Mucosa of stomach (tissue), 1 donor: ENCODE results near the gene NOMO2.
"Not testable (repeated sequence)": the region's sequence is repeated elsewhere in the genome, so short reads cannot be mapped to it uniquely, and the experiment has no call there.

Experiments
- H3K27me3 ChIP-seq: one replicate; pipeline ENCODE4 v1.7.0; 2013; ENCODE audit warnings: mild to moderate bottlenecking, low read length; ENCODE audit not compliant: control insufficient read depth, insufficient read depth
- H3K36me3 ChIP-seq: one replicate; pipeline ENCODE4 v1.7.0; 2013; ENCODE audit warnings: low read length; ENCODE audit not compliant: control insufficient read depth, insufficient read depth
- H3K4me1 ChIP-seq: one replicate; pipeline ENCODE4 v1.7.0; 2013; ENCODE audit warnings: mild to moderate bottlenecking, low read length; ENCODE audit not compliant: control insufficient read depth, insufficient read depth
- H3K4me3 ChIP-seq: one replicate; pipeline ENCODE4 v1.7.0; 2013; ENCODE audit warnings: low read length
- H3K9ac ChIP-seq: one replicate; pipeline ENCODE4 v1.7.0; 2013; ENCODE audit warnings: mild to moderate bottlenecking, low read length, moderate library complexity
- H3K9me3 ChIP-seq: one replicate; pipeline ENCODE4 v1.7.0; 2013; ENCODE audit warnings: mild to moderate bottlenecking, low read length, moderate library complexity; ENCODE audit not compliant: control insufficient read depth
- donor health status: Pancreatic carcinoma.

Gene NOMO2

DNA sequence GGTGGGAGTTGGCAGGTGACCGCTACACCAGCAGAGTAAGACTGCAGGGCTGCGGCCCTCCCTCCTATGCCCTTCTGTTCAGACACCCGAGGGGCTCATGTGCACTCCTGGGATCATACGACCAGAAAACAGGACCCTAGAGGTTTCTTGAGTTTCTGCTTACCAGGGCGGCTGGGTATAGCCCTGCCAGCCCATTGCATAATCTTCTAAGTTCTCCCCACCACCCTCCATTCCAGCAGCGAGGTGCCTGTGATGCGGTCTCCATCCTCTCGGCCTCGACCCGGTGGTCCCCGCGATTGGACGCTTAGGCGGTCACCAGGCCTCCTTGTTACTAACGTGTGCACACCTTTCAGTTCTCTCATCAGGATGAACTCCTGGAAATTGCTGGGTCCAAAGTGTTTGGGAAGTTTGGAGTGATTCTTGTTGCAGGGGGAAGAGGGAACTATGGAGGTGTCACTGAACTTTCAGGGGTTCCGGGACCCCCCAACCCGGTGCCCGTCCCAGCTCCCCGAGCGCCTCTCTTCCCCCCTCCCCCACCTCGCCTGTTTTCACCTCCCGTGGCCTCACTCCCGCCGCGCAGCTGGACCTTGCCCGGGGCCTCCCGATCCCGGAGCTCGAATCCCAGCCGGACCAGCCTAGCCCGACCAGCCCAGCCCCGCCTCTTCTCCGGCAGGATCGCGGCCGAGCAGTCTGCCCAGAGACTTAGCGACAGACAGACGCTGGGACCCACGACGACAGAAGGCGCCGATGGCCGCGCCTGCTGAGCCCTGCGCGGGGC, 8.8 kb upstream of the NOMO2 start:
- H3K36me3 ChIP-seq, H3K4me3 ChIP-seq, H3K9me3 ChIP-seq, H3K27me3 ChIP-seq, H3K4me1 ChIP-seq, H3K9ac ChIP-seq: not testable (repeated sequence)

DNA sequence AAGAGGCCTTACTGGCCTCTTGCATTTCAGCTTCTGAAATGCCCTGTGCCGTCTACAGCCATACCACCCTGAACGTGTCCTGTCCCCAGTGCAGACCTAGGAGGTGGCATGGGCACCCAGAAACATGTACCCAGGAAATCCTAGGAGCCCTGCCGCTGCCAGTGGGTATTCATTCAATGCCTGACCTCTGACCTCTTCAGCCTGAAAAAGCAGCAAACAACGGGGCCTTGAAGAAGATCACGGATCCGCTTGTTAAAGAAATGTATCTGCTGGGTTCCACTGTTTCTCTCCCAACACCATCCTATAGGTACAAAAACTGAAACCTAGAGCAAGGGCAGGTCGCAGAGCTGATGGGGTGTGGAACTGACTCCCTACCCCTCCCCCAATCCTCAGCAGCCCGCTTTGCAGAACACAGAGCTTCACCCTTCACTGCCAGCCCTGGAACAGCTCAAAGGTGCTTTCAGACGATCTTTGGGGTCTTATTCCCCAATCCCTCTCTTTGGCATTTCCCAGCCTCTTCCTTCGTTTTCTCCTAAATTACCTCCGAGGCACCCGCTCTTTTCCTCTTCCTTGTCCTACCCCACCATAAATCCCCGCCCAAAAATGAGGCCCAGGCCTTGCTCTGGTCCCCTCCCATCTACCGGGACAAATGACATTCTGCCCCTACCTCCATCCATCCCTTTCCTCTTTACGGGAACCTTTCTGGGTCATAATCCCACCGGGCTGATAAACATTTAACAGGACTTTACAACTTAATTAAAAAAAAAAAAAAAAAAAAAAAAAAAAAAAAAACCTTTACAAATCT, 1.3 kb downstream of the NOMO2 start:
- H3K36me3 ChIP-seq, H3K9me3 ChIP-seq, H3K9ac ChIP-seq, H3K27me3 ChIP-seq, H3K4me3 ChIP-seq, H3K4me1 ChIP-seq: not testable (repeated sequence)

DNA sequence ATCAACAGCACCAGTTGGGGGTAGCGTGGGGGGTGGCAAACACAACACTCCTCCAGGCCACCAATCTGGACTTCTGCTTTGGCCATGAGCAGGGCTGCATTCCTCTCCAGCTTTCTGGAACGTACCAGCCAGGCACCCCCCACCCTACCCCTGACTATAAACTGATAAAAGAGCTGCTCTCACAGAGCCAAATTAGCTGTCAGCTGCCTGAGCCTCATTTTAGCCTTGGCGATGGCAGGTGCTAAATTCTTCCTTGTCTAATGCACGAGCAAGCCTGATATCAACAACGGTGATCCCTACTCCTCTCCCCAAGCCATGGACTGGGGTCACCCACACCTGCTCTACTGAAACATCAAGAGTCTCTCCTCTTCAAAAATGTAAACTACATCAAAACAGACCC, 8.2 kb downstream of the NOMO2 start:
- H3K9ac ChIP-seq, H3K36me3 ChIP-seq, H3K9me3 ChIP-seq, H3K4me1 ChIP-seq, H3K4me3 ChIP-seq, H3K27me3 ChIP-seq: not testable (repeated sequence)

DNA sequence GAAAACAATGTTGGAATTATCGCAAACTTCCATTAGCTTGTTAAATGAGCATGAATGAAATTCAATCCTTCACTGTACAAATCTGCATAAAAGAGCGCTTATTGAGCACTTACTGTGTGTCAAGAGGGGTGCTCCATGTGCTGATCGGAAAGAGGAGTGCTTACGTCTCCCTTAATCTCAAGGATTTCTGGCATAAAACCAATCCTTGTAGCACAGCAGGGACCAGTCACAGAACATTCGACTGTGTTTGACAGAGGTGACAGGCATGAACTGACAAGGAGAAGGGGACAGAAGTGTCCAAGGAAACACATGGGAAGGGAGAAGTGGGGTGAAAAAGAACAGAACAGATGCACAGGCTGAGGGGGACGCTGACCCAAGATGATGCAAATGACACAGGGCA, 14.5 kb downstream of the NOMO2 start:
- not testable (repeated sequence) for H3K4me3 ChIP-seq, H3K36me3 ChIP-seq, H3K4me1 ChIP-seq, H3K27me3 ChIP-seq, H3K9me3 ChIP-seq, H3K9ac ChIP-seq

DNA sequence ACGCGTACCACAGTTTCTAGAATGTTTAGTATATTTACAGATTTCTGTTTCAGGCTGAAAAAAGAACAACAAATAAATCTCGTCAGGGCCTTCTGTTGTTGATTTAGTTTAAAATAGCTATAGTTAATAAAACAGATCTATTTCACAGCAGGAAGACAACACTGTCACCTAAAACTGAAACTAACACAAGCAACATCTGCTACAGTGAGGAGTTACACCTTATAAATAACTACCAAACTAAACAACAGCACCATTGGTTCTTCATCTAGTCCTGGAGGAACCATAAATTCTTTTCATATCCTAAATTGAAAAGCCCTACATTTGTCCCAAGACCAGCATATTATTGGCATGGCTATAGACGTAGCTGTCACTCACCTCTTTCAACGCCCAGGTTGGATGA, 15.0 kb downstream of the NOMO2 start:
- not testable (repeated sequence) for H3K9me3 ChIP-seq, H3K4me1 ChIP-seq, H3K9ac ChIP-seq, H3K27me3 ChIP-seq, H3K4me3 ChIP-seq, H3K36me3 ChIP-seq

DNA sequence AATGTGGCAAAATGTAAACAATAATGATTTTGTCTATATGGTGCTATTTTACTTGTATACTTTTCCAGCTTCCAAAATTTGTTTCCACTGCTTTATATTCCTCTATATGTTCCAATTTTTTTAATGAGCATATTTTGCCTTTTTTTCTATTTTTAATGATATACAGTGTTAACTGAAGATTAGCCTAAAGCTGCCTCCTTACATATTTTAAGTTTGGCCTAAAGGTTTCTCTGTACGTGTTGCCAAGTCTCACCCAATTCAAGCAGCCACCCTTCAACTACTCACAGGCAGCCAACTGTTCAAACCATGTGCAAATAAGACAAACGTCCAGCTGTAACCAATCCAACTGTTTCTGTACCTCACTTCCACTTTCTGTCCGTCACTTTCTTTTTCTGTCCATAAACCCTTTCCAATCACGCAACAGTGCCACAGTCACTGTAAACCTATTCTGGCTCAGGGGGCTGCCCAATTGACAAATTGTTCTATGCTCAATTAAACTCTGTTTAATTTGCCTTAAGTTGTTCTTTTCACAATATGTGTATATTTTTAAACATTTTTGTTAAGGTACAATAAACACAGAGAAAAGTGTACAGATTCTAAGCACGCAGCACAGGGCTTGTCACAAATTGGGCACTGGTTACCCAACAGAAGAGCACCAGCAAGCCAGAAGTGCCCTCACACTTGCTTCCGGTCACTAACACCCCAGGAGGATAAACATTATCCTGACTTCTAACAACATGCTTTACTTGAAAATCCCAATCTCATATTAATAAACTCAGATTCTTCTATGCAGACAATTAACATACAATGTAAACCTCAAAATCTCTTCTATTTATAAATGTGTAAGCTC, 17.4 kb downstream of the NOMO2 start:
- H3K4me1 ChIP-seq, H3K27me3 ChIP-seq, H3K36me3 ChIP-seq, H3K9me3 ChIP-seq, H3K4me3 ChIP-seq, H3K9ac ChIP-seq: not testable (repeated sequence)

DNA sequence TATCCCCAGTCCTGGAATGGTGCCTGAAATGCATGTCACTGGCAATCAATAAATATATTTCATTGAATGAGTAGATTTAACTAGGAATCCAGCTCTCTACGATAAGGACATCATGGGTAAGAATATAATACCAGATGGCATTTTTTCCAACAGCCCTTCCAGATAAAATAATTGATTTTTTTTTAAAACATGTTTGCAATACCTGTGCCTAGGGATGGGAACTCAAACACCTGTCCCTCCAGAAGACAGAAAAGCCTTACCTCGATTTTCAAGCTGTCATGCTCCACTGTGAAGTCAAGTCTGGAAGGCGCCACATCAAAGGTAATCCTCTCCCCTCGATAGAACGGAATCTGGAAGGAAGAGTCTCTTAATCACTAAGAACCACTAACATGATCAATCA, 20.0 kb downstream of the NOMO2 start:
- H3K9me3 ChIP-seq, H3K36me3 ChIP-seq, H3K4me3 ChIP-seq, H3K4me1 ChIP-seq, H3K27me3 ChIP-seq, H3K9ac ChIP-seq: not testable (repeated sequence)

DNA sequence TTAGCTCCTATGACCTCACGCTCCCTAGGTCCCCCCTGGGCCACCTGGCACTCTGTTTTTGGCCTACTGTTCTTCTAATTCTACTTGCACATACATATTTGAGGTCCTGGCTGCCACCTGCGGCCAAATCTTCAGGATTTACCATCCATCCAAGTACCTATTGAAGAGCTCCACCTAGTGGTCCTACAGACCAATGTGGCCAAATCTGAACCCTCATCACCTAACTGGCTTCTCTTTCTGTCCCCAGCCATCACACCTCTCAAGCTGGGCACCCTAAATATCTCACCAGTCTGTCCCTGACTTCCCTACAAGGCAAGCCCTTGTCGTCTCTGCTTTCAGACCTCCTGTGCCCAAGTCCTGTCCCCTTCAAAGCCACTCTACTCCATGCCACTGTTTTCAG, 24.9 kb downstream of the NOMO2 start:
- not testable (repeated sequence) for H3K9ac ChIP-seq, H3K36me3 ChIP-seq, H3K27me3 ChIP-seq, H3K4me1 ChIP-seq, H3K9me3 ChIP-seq, H3K4me3 ChIP-seq

DNA sequence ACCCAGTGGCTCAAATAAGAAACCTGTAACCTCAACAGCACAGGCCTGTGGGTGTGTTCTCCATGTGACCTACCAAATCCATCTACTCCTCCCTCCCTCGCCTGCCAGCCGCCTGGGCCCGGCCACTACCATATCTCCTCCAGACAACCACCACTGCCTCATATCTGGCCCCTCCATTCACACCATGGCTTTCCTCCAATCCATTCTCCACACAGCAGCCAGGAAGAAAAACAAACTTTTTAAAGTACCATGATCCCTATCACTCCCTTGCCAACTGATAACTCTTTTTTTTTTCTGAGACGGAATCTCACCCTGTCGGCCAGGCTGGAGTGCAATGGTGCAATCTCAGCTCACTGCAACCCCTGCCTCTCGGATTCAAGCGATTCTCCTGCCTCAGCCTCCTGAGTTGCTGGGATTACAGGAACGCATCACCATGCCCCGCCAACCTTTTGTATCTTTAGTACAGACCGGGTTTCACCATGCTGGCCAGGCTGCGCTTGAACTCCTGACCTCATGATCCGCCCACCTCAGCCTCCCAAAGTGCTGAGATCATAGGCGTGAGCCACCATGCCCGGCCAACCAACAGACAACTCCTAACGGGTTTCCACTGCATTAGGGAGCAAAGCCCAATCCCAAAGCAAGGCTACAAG, 26.3 kb downstream of the NOMO2 start:
- not testable (repeated sequence) for H3K27me3 ChIP-seq, H3K4me3 ChIP-seq, H3K9me3 ChIP-seq, H3K36me3 ChIP-seq, H3K9ac ChIP-seq, H3K4me1 ChIP-seq

DNA sequence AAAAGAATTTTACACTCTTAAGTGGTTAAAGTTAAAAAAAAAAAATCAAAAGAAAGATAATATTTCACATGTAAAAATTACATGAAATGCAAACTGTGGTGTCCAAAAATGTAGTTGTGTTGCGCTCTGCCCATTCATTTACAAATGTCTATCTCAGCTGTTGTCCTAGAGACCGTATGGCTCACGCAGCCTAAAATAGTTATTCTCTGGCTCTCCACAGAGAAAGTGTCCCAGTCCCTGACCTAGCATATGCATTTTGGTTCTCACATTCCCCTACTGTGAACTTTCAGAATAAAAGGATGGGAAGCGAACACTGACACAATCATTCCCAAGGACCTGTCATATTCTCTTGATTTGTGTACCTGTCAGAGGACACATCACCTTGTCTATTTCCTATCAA, 27.6 kb downstream of the NOMO2 start:
- H3K9me3 ChIP-seq, H3K4me1 ChIP-seq, H3K36me3 ChIP-seq, H3K9ac ChIP-seq, H3K27me3 ChIP-seq, H3K4me3 ChIP-seq: not testable (repeated sequence)

DNA sequence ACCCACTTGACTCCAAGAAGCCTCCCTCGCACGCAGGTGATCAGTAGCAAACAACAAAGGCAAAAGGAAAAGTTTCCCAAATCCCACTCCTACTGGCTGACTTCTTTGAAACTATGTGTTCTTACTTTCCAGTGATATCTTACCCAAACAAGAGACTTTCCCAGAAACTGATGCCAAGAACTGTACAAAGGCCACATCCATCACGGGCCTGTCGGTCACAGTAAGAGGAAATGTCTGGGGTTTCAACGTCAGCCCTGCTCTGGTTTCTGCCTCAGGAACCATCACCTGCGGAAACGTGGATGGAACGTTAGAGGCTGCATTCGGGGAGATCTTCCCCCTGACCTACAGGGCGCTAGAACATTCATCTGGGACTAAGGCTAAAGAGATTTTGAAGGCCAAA, 30.6 kb downstream of the NOMO2 start:
- not testable (repeated sequence) for H3K4me3 ChIP-seq, H3K36me3 ChIP-seq, H3K4me1 ChIP-seq, H3K9ac ChIP-seq, H3K9me3 ChIP-seq, H3K27me3 ChIP-seq

DNA sequence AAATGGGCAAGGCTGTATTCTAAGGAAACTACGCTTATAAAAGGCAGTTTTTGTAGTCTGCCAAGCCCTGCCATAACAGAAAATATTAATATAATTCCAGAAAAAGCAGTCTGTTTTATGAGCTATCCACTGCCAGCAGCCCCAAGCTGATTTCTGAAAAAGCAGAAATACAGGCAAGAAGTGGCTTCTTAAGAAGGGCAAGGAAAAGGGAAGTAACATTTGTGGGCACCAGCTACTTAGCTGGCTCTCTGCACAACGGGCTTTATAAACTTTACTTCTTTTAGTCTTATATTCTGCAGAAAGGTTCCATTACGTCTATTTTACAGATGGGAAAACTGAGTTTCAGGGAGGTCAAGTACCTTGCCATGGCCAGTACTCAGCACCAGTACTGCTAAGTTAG, 31.6 kb downstream of the NOMO2 start:
- not testable (repeated sequence) for H3K9me3 ChIP-seq, H3K36me3 ChIP-seq, H3K9ac ChIP-seq, H3K4me3 ChIP-seq, H3K27me3 ChIP-seq, H3K4me1 ChIP-seq
